ENCODE measurements around the gene ARGLU1.

DNA sequence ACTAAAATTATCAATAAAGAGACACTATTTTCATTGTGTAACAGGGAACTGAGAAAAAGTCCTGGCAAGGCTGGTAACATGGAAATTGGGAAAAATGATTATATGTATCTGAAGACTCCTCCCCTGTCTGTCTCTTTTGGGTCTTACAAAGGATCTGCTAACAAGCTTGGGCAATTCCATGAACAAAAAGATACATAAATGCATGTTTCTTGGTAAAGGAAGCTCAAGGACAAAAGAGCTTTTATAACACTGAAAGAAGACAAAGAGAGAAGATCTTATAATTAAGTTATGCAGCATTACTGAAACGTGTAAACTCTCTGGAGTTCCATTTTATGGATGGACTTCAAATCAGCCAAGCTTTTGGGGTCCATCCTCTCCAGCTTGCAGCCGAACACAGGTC, 61.7 kb downstream of the ARGLU1 start:
- TF ChIP-seq, protein P1, sequence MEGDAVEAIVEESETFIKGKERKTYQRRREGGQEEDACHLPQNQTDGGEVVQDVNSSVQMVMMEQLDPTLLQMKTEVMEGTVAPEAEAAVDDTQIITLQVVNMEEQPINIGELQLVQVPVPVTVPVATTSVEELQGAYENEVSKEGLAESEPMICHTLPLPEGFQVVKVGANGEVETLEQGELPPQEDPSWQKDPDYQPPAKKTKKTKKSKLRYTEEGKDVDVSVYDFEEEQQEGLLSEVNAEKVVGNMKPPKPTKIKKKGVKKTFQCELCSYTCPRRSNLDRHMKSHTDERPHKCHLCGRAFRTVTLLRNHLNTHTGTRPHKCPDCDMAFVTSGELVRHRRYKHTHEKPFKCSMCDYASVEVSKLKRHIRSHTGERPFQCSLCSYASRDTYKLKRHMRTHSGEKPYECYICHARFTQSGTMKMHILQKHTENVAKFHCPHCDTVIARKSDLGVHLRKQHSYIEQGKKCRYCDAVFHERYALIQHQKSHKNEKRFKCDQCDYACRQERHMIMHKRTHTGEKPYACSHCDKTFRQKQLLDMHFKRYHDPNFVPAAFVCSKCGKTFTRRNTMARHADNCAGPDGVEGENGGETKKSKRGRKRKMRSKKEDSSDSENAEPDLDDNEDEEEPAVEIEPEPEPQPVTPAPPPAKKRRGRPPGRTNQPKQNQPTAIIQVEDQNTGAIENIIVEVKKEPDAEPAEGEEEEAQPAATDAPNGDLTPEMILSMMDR (IDR thresholded peaks at IDR 0.05; ENCODE audit: poor library complexity), result no peak
- TF ChIP-seq EZH2 (IDR thresholded peaks at IDR 0.05; ENCODE audit: borderline replicate concordance) (no peak), EZH2phosphoT487 (IDR thresholded peaks at IDR 0.05; ENCODE audit: low read depth, severe bottlenecking, unreplicated experiment) (no peak)

All from hepatocyte (in vitro differentiated cells).